Caco-2 (cell line): ENCODE measurements around the gene EXOC6B. TPM values are rescaled to one million over a fixed set of nuclear protein-coding genes. Genes with fewer than 3 reads are reported as not detected.
"Not testable (repeated sequence)": the region's sequence is repeated elsewhere in the genome, so short reads cannot be mapped to it uniquely, and the experiment has no call there.

Experiments used
- BruUV-seq: library from RNA; stranded (reverse); fragments of 400-500 nt; replicated peaks from 2 replicates; lab custom pipeline; 2021; lab: Mats Ljungman, UMichigan
- CTCF ChIA-PET: fragments of 300-600 bp; sonication (Branson Sonifier 250); formaldehyde crosslinking; loops from one replicate; lab custom pipeline; 2022; ENCODE audit warnings: antibody characterized with exemption; lab: Charles Lee
- POLR2A ChIA-PET: fragments of 300-600 bp; sonication (Branson Sonifier 250); formaldehyde crosslinking; loops from one replicate; lab custom pipeline; 2022; ENCODE audit warnings: antibody characterized with exemption; lab: Charles Lee
- DNase-seq, 2 experiments: peaks; one replicate each; pipeline versions ENCODE4 v3.0.0 to v3.0.0-alpha.2; 2020 to 2022
- H3K27me3 ChIP-seq: replicated peaks from 2 replicates; pipeline ENCODE4 v1.6.0; 2011; ENCODE audit warnings: low read length; ENCODE audit not compliant: control insufficient read depth, insufficient read depth
- H3K36me3 ChIP-seq: 2 replicates; pipeline ENCODE4 v1.5.1; 2011; ENCODE audit warnings: low read length; ENCODE audit not compliant: control insufficient read depth, insufficient read depth
- H3K4me1 ChIP-seq: fragments of 250-450 bp; sonication (Bioruptor Pico); 2 replicates; pipeline ENCODE4 v1.5.1; 2020; ENCODE audit warnings: mild to moderate bottlenecking
- H3K4me3 ChIP-seq: 2 replicates; pipeline ENCODE4 v1.5.1; 2011; ENCODE audit warnings: low read depth, mild to moderate bottlenecking, control low read depth, low read length
- H3K9me3 ChIP-seq: fragments of 250-450 bp; sonication (Bioruptor Pico); 2 replicates; pipeline ENCODE4 v1.5.1; 2020; ENCODE audit warnings: mild to moderate bottlenecking, moderate library complexity
- H3K27ac Mint-ChIP-seq: one replicate; pipeline ENCODE4 v1.8.0; 2022; ENCODE audit warnings: mixed read lengths; ENCODE audit not compliant: unreplicated experiment
- H3K27me3 Mint-ChIP-seq: one replicate; pipeline ENCODE4 v1.8.0; 2022; ENCODE audit warnings: mixed read lengths; ENCODE audit not compliant: insufficient read depth, unreplicated experiment
- H3K36me3 Mint-ChIP-seq: one replicate; pipeline ENCODE4 v1.8.0; 2022; ENCODE audit warnings: mild to moderate bottlenecking, mixed read lengths; ENCODE audit not compliant: insufficient read depth, unreplicated experiment
- H3K4me1 Mint-ChIP-seq: one replicate; pipeline ENCODE4 v1.8.0; 2022; ENCODE audit warnings: low read depth, mixed read lengths; ENCODE audit not compliant: unreplicated experiment
- H3K4me3 Mint-ChIP-seq: one replicate; pipeline ENCODE4 v1.8.0; 2022; ENCODE audit warnings: mild to moderate bottlenecking, moderate library complexity, mixed read lengths; ENCODE audit not compliant: unreplicated experiment
- H3K9me3 Mint-ChIP-seq: one replicate; pipeline ENCODE4 v1.8.0; 2022; ENCODE audit warnings: mixed read lengths; ENCODE audit not compliant: unreplicated experiment
- intact Hi-C: fragments of 100-400 bp; cut with micrococcal nuclease; formaldehyde crosslinking; loops from one replicate; pipeline ENCODE4 v1.10.0; 2022; ENCODE audit not compliant: unreplicated experiment
- total RNA-seq: library from RNA; stranded (reverse); gene quantifications from 2 replicates; pipeline ENCODE4 v1.2.3, GENCODE V29; 2022
- TF ChIP-seq, protein P1 (sequence below), 2 experiments: fragments of 200-600 bp in 1 of 2; IDR thresholded peaks; 1 replicate in 1 of 2; 2 replicates in 1 of 2; pipeline versions ENCODE4 v1.5.1 to v1.8.0; 2011 to 2022; ENCODE audit warnings: antibody characterized with exemption in 1 of 2, control low read depth in 1 of 2, inconsistent platforms in 1 of 2, low read depth in 1 of 2, low read length in 1 of 2, mild to moderate bottlenecking in 1 of 2, moderate library complexity in 1 of 2; ENCODE audit not compliant: insufficient read depth in 1 of 2, severe bottlenecking in 1 of 2, unreplicated experiment in 1 of 2

The EXOC6B gene
- total RNA-seq, 1 experiment from 2014 or later: 36.1 TPM

DNA sequence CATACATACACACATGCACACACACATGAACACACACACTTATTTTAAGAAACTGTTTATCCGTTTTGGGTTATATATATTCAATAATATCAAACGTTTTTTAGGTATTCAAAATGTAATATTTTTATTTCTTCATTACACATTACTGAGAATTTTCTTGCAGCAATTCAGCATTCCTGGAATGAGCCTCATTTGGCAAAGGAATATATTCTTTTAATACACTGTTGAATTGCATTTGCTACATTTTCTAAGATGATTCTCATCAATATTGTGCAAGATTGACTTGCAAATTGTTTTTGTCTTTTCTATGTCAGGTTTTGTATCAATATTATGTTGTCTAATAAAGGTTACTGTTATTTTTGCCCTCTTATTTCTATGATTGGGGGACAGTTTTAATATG lies 402.1 kb downstream of the EXOC6B start:
- intact Hi-C loops: no loop called here
- no peak overlapping the region for H3K4me3 ChIP-seq
- ChIA-PET POLR2A (no interaction called here), CTCF (no interaction called here)
- H3K9me3 ChIP-seq: peaks cover 8% of the 10 kb centered on the region; the same call in 1 of the 2 replicates
- H3K27ac Mint-ChIP-seq: no peak overlapping the region
- TF ChIP-seq, protein P1, sequence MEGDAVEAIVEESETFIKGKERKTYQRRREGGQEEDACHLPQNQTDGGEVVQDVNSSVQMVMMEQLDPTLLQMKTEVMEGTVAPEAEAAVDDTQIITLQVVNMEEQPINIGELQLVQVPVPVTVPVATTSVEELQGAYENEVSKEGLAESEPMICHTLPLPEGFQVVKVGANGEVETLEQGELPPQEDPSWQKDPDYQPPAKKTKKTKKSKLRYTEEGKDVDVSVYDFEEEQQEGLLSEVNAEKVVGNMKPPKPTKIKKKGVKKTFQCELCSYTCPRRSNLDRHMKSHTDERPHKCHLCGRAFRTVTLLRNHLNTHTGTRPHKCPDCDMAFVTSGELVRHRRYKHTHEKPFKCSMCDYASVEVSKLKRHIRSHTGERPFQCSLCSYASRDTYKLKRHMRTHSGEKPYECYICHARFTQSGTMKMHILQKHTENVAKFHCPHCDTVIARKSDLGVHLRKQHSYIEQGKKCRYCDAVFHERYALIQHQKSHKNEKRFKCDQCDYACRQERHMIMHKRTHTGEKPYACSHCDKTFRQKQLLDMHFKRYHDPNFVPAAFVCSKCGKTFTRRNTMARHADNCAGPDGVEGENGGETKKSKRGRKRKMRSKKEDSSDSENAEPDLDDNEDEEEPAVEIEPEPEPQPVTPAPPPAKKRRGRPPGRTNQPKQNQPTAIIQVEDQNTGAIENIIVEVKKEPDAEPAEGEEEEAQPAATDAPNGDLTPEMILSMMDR (IDR thresholded peaks at IDR 0.05; ENCODE audit: insufficient read depth in 1 of 2, low read depth in 1 of 2, low read length in 1 of 2, severe bottlenecking in 1 of 2, unreplicated experiment in 1 of 2): no peak
- H3K4me3 Mint-ChIP-seq: no peak overlapping the region
- H3K27me3 ChIP-seq: no peaks in the 10 kb centered on the region
- no peaks in the 10 kb centered on the region for H3K36me3 Mint-ChIP-seq
- H3K27me3 Mint-ChIP-seq: no peaks in the 10 kb centered on the region
- H3K9me3 Mint-ChIP-seq: no peaks in the 10 kb centered on the region
- BruUV-seq: no TSS peak
- H3K4me1 ChIP-seq: no peaks in the 10 kb centered on the region
- H3K4me1 Mint-ChIP-seq: no peaks in the 10 kb centered on the region
- no peak for DNase-seq
- H3K36me3 ChIP-seq: no peaks in the 10 kb centered on the region; the same call in none of the 2 replicates

DNA sequence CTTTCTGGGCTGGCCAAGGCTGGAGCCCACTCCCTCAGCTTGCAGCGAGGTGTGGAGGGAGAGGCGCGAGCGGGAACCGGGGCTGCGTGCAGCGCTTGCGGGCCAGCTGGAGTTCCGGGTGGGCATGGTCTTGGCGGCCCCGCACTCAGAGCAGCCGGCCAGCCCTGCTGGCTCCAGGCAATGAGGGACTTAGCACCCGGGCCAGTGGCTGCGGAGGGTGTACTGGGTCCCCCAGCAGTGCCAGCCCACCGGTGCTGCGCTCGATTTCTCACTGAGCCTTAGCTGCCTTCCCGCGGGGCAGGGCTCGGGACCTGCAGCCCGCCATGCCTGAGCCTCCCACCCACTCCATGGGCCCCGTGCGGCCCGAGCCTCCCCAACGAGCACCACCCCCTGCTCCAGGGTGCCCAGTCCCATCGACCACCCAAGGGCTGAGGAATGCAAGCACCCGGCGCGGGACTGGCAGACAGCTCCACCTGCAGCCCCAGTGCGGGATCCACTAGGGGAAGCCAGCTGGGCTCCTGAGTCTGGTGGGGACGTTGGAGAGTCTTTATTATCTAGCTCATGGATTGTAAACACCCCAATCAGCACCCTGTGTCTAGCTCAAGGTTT lies 404.0 kb downstream of the EXOC6B start:
- POLR2A ChIA-PET, H3K27ac Mint-ChIP-seq, H3K27me3 ChIP-seq, H3K4me3 Mint-ChIP-seq, H3K9me3 ChIP-seq, H3K27me3 Mint-ChIP-seq, H3K4me1 ChIP-seq, H3K9me3 Mint-ChIP-seq, H3K4me3 ChIP-seq, DNase-seq, H3K36me3 Mint-ChIP-seq, BruUV-seq, CTCF ChIA-PET, H3K4me1 Mint-ChIP-seq, H3K36me3 ChIP-seq, intact Hi-C loops: not testable (repeated sequence)

DNA sequence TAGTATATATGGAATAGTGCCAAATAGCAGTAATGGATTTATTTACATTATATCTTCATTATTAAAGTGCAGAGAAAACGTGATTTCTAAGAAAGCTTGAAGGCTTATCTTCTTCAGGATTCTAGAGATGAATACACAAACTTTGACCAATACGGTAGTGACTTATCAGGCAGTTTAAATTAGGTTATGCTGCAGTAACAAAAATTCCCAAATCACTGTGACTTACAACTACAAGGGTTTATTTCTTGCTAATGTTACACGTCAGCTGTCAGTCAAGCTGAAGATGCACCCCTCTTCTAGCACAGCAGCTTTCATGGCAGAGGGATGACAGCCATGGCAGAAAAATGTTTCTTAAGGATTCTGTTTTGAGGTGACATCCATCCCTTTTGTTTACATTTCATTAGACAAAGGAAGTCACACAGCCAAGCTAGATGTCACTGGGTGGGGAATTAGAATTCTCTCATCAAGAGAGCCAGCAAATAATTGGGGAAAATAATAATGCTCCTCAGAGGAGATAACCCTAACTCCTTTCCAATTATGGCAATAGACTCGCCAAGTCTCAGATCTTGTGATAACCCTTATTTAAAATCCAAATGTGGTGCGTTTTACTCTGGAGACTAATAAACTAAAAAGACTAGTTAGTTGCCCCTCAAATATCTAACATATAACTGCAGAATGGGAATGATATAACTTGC lies 409.9 kb downstream of the EXOC6B start:
- Mint-ChIP-seq H3K27ac (no peak overlapping the region), H3K4me1 (peaks cover 17% of the 10 kb centered on the region), H3K9me3 (peaks cover 10% of the 10 kb centered on the region), H3K36me3 (no peaks in the 10 kb centered on the region), H3K27me3 (no peaks in the 10 kb centered on the region), H3K4me3 (no peak overlapping the region)
- H3K4me1 ChIP-seq: peaks cover 12% of the 10 kb centered on the region
- TF ChIP-seq, protein P1 (IDR thresholded peaks at IDR 0.05; ENCODE audit: insufficient read depth in 1 of 2, low read depth in 1 of 2, low read length in 1 of 2, severe bottlenecking in 1 of 2, unreplicated experiment in 1 of 2): no peak
- DNase-seq: no peak
- no peaks in the 10 kb centered on the region for H3K36me3 ChIP-seq
- intact Hi-C loops: no loop called here
- BruUV-seq: no TSS peak
- peaks cover 8% of the 10 kb centered on the region; the same call in 1 of the 2 replicates for H3K9me3 ChIP-seq
- no peaks in the 10 kb centered on the region for H3K27me3 ChIP-seq
- POLR2A ChIA-PET: no interaction called here
- H3K4me3 ChIP-seq: no peak overlapping the region
- CTCF ChIA-PET: no interaction called here
